HG03575 (cell line): Measurements from ENCODE around the gene GIMAP2.
"Not testable (repeated sequence)": the region's sequence is repeated elsewhere in the genome, so short reads cannot be mapped to it uniquely, and the experiment has no call there.

Source experiments
- ATAC-seq: cut with Tn5 transposase; IDR thresholded peaks from one replicate; pipeline ENCODE4 v1.9.1; 2021; ENCODE audit not compliant: unreplicated experiment, insufficient number of reproducible peaks, low FRiP score; ENCODE audit errors: extremely low read depth

The GIMAP2 gene

GRCh38 chr7:150685219-150686029 is at the start of gene GIMAP2:
TSS of gene GIMAP2 (plus strand) at chr7:150685706. CDS start at chr7:150687060, 1,354 bp downstream.
- ATAC-seq: no peak

DNA sequence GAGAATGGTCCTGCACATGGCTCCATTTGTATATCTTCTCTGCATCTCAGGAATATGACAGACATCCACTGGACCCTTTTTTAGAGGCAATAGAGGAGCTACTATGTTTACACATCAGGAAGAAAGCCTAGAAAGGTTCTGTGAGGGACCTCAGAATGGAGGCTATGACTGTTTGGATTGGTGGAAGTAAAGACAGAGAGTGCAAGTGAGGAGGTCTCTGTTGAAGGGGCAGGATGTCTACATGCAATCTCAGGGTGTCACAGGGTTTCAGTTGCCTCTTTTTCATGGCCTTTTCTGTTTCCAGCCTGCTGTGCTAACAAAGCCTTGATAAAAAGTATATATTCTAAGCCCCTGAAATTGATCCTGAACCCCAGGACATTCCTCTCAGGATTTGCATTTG is 43.7 kb upstream of the GIMAP2 start:
- no peak for ATAC-seq

- no peak for ATAC-seq
Measured at GRCh38 chr7:150642926-150643325, 42.6 kb upstream of the GIMAP2 start.

- no peak for ATAC-seq
Measured at GRCh38 chr7:150645259-150646020, 40.1 kb upstream of the GIMAP2 start.

GRCh38 chr7:150648353-150649079 is 37.0 kb upstream of the GIMAP2 start:
- no peak for ATAC-seq

- ATAC-seq: no peak
Measured at GRCh38 chr7:150649080-150649385, 36.5 kb upstream of the GIMAP2 start.

DNA sequence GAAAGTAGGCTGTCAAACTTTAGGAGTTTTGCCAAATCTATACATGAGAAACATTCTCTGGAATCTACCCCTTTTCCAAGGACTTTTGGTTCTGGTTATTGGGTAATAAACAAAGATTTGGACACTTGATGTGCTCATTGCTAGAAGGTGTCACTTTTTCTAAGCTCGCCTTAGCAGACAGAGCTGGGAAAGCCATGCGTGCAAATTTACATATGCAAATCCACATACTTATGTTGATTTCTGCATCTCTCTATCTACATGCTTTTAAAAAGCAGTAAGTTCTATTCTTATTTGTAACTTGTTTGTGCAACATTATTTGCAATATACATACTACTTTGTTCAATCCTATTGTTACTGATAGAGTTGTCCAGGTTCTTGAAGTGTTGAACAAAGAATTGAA is 30.8 kb upstream of the GIMAP2 start:
- ATAC-seq: no peak

- ATAC-seq: no peak
Measured at GRCh38 chr7:150656047-150656446, 29.5 kb upstream of the GIMAP2 start.

GRCh38 chr7:150657526-150657925 is 28.0 kb upstream of the GIMAP2 start:
- no peak for ATAC-seq

GRCh38 chr7:150660939-150661613 is 24.4 kb upstream of the GIMAP2 start:
- ATAC-seq: no peak

DNA sequence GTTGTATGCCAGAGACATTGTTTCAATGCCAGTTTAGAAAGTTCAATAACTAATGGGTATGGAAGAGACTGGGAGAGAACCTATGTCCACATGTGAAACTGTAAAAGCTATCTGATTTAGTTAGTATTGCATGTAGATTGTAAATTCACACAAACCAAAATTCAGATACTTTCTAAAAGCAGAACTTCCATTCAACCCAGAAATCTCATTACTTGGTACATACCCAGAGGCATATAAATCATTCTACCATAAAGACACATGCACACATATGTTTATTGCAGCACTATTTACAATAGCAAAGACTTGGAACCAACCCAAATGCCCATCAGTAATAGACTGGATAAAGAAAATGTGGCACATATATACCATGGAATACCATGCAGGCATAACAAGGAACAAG is 22.7 kb upstream of the GIMAP2 start:
- ATAC-seq: not testable (repeated sequence)

- no peak for ATAC-seq
Measured at GRCh38 chr7:150663802-150664494, 21.6 kb upstream of the GIMAP2 start.

DNA sequence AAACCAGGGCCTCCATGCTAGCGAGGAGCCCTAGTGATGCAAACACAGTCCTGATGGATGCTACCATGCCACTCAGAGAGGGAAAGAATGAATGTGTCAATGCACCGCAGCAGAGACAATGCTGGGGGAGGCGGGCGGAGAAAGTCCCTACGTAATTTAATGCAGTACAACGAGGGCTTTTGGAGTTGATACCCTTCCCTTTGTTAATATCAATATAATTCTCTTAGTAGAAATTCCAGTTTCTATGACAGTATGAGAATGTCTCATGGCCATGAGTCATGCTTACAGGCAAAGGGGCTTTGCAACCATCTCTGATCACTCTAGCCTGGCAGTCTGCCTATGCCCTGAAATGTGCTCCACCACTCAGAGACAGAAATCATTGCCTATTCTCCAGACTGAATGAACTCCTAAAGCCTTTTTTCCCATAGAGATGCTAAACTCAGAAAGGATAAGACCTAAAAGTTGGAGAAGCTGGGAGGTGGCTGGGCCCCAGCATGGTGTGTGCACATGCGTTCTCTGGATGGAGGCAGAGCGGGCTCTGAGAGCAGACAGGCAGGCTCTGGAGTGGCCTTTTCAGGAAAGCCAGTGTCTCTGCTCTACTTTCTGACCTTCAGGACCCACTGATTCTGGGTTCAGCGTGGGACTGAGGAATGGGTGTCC is 20.3 kb upstream of the GIMAP2 start:
- no peak for ATAC-seq

DNA sequence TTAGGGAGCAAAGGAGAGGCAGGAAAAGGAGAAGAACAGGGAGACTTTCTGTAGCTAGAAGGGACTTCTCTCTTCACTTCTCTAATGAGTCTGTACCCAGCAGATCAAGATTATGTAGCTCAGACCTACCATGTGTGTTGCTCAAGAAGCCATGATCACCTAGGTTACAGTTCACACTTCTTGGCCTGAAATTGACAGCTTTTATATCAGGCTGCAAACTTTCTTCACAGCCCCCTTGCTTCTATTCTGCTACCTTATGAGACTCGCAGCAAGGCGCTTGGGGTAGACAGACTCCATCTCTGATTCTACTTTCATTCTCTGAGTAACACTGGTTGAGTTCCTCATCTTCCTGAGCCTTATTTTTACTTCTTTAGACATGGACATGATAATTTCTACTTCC is 19.6 kb upstream of the GIMAP2 start:
- no peak for ATAC-seq

DNA sequence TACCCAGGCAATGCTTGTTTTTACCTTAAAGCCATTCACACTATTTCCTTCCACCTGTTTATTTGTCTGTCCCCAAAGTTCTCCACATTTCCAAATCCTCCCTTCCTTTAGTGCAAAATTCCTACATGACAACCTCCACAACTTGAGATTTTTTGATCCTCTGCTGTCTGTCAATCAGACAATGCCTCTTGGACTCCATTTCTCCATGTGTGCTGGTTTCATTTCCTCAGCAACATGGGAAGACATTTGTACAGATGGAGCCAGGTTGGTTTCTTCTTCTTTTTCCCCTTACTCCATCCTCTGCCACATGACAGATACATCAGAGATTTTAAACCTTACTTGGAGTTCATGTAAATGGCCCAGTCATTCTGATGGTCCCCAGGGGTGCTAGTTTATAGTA is 19.1 kb upstream of the GIMAP2 start:
- no peak for ATAC-seq

- peak; percentile 83 for ATAC-seq
Measured at GRCh38 chr7:150668472-150668911, 17.0 kb upstream of the GIMAP2 start.

- ATAC-seq: no peak
Measured at GRCh38 chr7:150668977-150669376, 16.5 kb upstream of the GIMAP2 start.
